SK-N-SH (cell line): ENCODE results near the gene CYB561A3. TPM values are rescaled to one million over a fixed set of nuclear protein-coding genes. Genes with fewer than 3 reads are reported as not detected.

Experiments used
- CTCF ChIA-PET: fragments of 300-600, 350-600 bp; formaldehyde crosslinking; extraction: SDS; loops from one replicate; lab custom pipeline; 2021; lab: Yijun Ruan, JAX
- POLR2A ChIA-PET: fragments of 350-600 bp; sonication (Branson Sonifier 250); formaldehyde crosslinking; extraction: SDS; loops from one replicate; lab custom pipeline; 2020; ENCODE audit warnings: antibody characterized with exemption, inconsistent platforms; lab: Yijun Ruan, JAX
- DNase-seq: peaks from one replicate; pipeline ENCODE4 v3.0.0; 2012
- H2AFZ ChIP-seq: fragments of 200-600 bp; sonication (generic); 2 replicates; pipeline ENCODE4 v1.8.1; 2016; ENCODE audit warnings: antibody characterized with exemption, mild to moderate bottlenecking, low read depth
- H3F3A ChIP-seq: fragments of 200-600 bp; sonication (generic); replicated peaks from 2 replicates; pipeline ENCODE3; 2016; ENCODE audit warnings: antibody characterized with exemption, mild to moderate bottlenecking; ENCODE audit not compliant: insufficient read depth
- H3K27ac ChIP-seq, 2 experiments: fragments of 200-500 bp in 1 of 2; fragments of 200-600 bp in 1 of 2; sonication (Bioruptor generic) in 1 of 2; sonication (generic), shearing (Covaris generic) in 1 of 2; 2 replicates each; pipeline versions ENCODE4 v1.5.1 to v1.6.1; 2014 to 2016; ENCODE audit warnings: low read depth in 2 of 2, inconsistent platforms in 1 of 2, low read length in 1 of 2, mild to moderate bottlenecking in 1 of 2, mixed read lengths in 1 of 2
- H3K27me3 ChIP-seq: fragments of 200-600 bp; sonication (generic), shearing (Covaris generic); 2 replicates; pipeline ENCODE4 v1.6.1; 2016; ENCODE audit warnings: mixed run types; ENCODE audit not compliant: insufficient read depth
- H3K36me3 ChIP-seq, 2 experiments: fragments of 200-500 bp in 1 of 2; fragments of 200-600 bp in 1 of 2; sonication (Bioruptor generic) in 1 of 2; sonication (generic) in 1 of 2; replicated peaks in 1 of 2; 2 replicates each; pipeline versions ENCODE3 to v1.5.1; 2014 to 2016; ENCODE audit warnings: low read length in 1 of 2, mild to moderate bottlenecking in 1 of 2; ENCODE audit not compliant: insufficient read depth in 2 of 2, control insufficient read depth in 1 of 2
- H3K4me1 ChIP-seq, 2 experiments: fragments of 200-500 bp in 1 of 2; fragments of 200-600 bp in 1 of 2; sonication (Bioruptor generic) in 1 of 2; sonication (generic), shearing (Covaris generic) in 1 of 2; 2 replicates each; pipeline versions ENCODE4 v1.5.1 to v1.6.1; 2014 to 2016; ENCODE audit warnings: low read depth in 1 of 2, low read length in 1 of 2, mixed run types in 1 of 2; ENCODE audit not compliant: insufficient read depth in 2 of 2, control insufficient read depth in 1 of 2
- H3K4me2 ChIP-seq: fragments of 200-600 bp; sonication (generic), shearing (Covaris generic); 2 replicates; pipeline ENCODE4 v1.6.1; 2017; ENCODE audit warnings: mixed run types
- H3K4me3 ChIP-seq, 2 experiments: fragments of 200-500 bp in 1 of 2; fragments of 200-600 bp in 1 of 2; sonication (Bioruptor generic) in 1 of 2; sonication (generic), shearing (Covaris generic) in 1 of 2; 2 replicates each; pipeline versions ENCODE4 v1.5.1 to v1.8.1; 2014 to 2016; ENCODE audit warnings: low read depth in 2 of 2, inconsistent platforms in 1 of 2, low read length in 1 of 2, mild to moderate bottlenecking in 1 of 2, mixed read lengths in 1 of 2, moderate library complexity in 1 of 2
- H3K79me2 ChIP-seq: fragments of 200-600 bp; sonication (generic); 2 replicates; pipeline ENCODE4 v1.8.1; 2017; ENCODE audit warnings: mild to moderate bottlenecking; ENCODE audit not compliant: insufficient read depth
- H3K9ac ChIP-seq: fragments of 200-600 bp; sonication (generic); 2 replicates; pipeline ENCODE4 v1.6.1; 2017; ENCODE audit warnings: mixed run types
- H3K9me2 ChIP-seq: fragments of 200-600 bp; sonication (generic); 2 replicates; pipeline ENCODE4 v1.6.1; 2017; ENCODE audit warnings: mixed run types
- H3K9me3 ChIP-seq: fragments of 200-600 bp; sonication (generic); 2 replicates; pipeline ENCODE4 v1.6.1; 2017; ENCODE audit warnings: mixed run types, mild to moderate bottlenecking, moderate library complexity
- H4K20me1 ChIP-seq: fragments of 200-600 bp; sonication (generic); 2 replicates; pipeline ENCODE4 v1.6.1; 2017; ENCODE audit warnings: mild to moderate bottlenecking, mixed run types; ENCODE audit not compliant: insufficient read depth
- ELF1 ChIP-seq: IDR thresholded peaks from 2 replicates; pipeline ENCODE4 v1.4.0; 2012
- FOSL2 ChIP-seq: IDR thresholded peaks from 2 replicates; pipeline ENCODE4 v1.4.0; 2012; ENCODE audit warnings: low read depth, mild to moderate bottlenecking, moderate library complexity, borderline replicate concordance
- FOXJ3 ChIP-seq: sonication (generic); formaldehyde crosslinking; IDR thresholded peaks from 2 replicates; pipeline ENCODE4 v1.5.1; 2020; ENCODE audit warnings: mild to moderate bottlenecking, missing genetic modification reagents
- GABPA ChIP-seq: IDR thresholded peaks from 2 replicates; pipeline ENCODE4 v1.4.0; 2012; ENCODE audit warnings: low read depth, mild to moderate bottlenecking
- IRF3 ChIP-seq: fragments of 150-350 bp; IDR thresholded peaks from 2 replicates; pipeline ENCODE4 v1.6.1; 2016; ENCODE audit warnings: mild to moderate bottlenecking, low read depth, low read length
- MEF2A ChIP-seq: IDR thresholded peaks from 2 replicates; pipeline ENCODE4 v1.4.0; 2012; ENCODE audit warnings: low read depth, borderline replicate concordance
- NFIC ChIP-seq: IDR thresholded peaks from 2 replicates; pipeline ENCODE4 v1.4.0; 2012; ENCODE audit warnings: borderline replicate concordance
- RAD21 ChIP-seq: IDR thresholded peaks from 2 replicates; pipeline ENCODE4 v1.6.1; 2012; ENCODE audit warnings: mild to moderate bottlenecking, low read length
- RCOR1 ChIP-seq: fragments of 150-350 bp; IDR thresholded peaks from 2 replicates; pipeline ENCODE4 v1.6.1; 2017; ENCODE audit warnings: antibody characterized with exemption, low read length
- RFX5 ChIP-seq: IDR thresholded peaks from 2 replicates; pipeline ENCODE4 v1.6.1; 2012; ENCODE audit warnings: mild to moderate bottlenecking, improper control_type of control experiment, low read length
- USF2 ChIP-seq: fragments of 150-350 bp; IDR thresholded peaks from 2 replicates; pipeline ENCODE4 v1.6.1; 2017; ENCODE audit warnings: antibody characterized with exemption, low read length, low read depth, borderline replicate concordance
- WGBS: methylation state at CpG from one replicate; pipeline ENCODE4 v1.1.6; 2017; ENCODE audit warnings: low lambda C conversion rate; 5-methylcytosine and 5-hydroxymethylcytosine counted together
- polyA plus RNA-seq, 3 experiments: library from polyadenylated mRNA; depleted of rRNA; stranded (reverse); fragments of >200 nt; gene quantifications; 2 replicates each; pipeline ENCODE4 v1.2.3, GENCODE V29; 2012
- TF ChIP-seq, protein P1 (sequence below): fragments of 200-600 bp; sonication (generic); IDR thresholded peaks from 2 replicates; pipeline ENCODE4 v1.6.1; 2017; ENCODE audit warnings: antibody characterized with exemption, mild to moderate bottlenecking, moderate library complexity

CYB561A3 gene
- polyA plus RNA-seq, 1 of the 3 experiments (the other 2 are of a cell fraction) = 76.4 TPM

DNA sequence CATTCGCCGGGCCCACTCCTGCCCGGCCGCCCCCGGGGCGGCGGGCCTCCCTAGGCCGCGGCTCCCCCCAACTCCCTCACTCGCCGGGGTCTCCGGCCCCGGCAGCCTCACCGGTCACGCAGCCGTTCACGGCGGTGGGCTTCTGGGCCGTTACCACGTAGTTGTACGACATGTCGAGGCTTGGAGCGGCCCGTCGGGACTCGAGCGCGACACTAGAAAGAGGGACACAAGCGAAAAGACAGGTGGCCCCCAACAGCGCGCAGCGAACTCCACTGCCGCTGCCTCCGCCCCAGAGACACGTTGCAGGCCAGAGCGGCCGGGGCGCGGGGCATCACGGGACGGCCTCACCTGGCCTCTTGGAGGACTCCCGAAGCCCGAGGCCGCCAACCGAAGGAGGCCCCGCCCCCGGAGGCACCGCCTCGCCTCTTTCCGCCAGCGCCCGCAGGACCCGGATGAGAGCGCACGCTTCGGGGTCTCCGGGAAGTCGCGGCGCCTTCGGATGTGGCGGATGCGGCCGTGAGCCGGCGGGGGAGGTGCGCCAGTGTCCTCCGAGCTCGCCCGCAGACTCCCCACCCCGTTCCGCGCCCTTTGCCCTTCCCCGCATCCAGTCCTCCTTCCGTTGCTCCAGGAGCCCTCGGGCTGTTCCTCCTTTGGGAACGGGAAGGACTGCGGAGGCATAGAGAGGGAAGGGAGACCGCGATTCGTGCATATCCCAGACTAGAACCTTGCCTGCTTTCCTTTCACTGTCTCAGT is 28.7 kb downstream of the CYB561A3 start, which contains the start of the genes DDB1 and TKFC (continued):
- TF ChIP-seq IRF3 = no peak
- no peak for TF ChIP-seq FOSL2
- no peak for TF ChIP-seq NFIC
- TF ChIP-seq MEF2A = no peak
- TF ChIP-seq, protein P1, sequence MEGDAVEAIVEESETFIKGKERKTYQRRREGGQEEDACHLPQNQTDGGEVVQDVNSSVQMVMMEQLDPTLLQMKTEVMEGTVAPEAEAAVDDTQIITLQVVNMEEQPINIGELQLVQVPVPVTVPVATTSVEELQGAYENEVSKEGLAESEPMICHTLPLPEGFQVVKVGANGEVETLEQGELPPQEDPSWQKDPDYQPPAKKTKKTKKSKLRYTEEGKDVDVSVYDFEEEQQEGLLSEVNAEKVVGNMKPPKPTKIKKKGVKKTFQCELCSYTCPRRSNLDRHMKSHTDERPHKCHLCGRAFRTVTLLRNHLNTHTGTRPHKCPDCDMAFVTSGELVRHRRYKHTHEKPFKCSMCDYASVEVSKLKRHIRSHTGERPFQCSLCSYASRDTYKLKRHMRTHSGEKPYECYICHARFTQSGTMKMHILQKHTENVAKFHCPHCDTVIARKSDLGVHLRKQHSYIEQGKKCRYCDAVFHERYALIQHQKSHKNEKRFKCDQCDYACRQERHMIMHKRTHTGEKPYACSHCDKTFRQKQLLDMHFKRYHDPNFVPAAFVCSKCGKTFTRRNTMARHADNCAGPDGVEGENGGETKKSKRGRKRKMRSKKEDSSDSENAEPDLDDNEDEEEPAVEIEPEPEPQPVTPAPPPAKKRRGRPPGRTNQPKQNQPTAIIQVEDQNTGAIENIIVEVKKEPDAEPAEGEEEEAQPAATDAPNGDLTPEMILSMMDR = no peak
- peak; percentile 59 for TF ChIP-seq ELF1
- TF ChIP-seq GABPA = peak; percentile 71
- no peak for TF ChIP-seq USF2
- TF ChIP-seq RCOR1 = no peak
- no peak for TF ChIP-seq RFX5
- TF ChIP-seq, all 33 proteins: peak for 12

DNA sequence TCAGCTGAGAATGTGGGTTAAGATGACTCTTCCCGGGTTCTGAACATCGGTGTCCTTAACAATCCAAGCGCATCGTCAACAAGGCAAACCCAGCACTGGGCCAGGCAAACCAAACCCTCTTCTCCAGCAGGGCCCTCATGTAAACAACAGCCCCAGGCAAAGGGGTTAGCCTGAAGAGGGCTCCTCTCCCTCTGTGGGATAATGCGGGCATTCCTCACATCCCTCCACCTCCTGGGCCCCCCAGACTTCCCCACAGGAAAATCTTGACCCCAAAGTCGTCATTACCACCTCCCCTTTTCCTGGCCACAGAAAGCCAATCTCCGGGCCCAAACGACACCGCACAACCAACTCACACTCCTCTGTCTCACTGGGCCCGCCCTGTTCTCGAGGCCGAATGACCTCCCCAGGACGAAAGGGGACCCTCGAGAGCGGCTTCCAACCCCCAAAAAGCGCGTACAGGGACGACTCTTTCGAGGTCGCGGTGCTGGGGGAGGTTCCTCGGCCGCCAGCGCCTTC is 29.3 kb downstream of the CYB561A3 start:
- H3K36me3 ChIP-seq = peaks cover 22 to 23% of the 10 kb centered on the region in 2 experiments
- H3F3A ChIP-seq = peaks cover 9% of the 10 kb centered on the region
- WGBS = 0% methylated on average over 23 of the region's 24 CpGs
- no peaks in the 10 kb centered on the region for H3K9me2 ChIP-seq
- peak overlapping the region; percentile 96 for H3K4me2 ChIP-seq
- peak overlapping the region; percentile 84; the same call in 1 of the 2 replicates for H2AFZ ChIP-seq
- H3K9ac ChIP-seq = peak overlapping the region; percentile 99
- peaks cover 31% of the 10 kb centered on the region for H4K20me1 ChIP-seq
- POLR2A ChIA-PET = interaction anchor here (1.0 kb wide), 1 partner anchor 30 kb away, joined by 6 read pairs; the partner anchor contains the start of gene TMEM138
- TF ChIP-seq FOXJ3 = no peak
- TF ChIP-seq, protein P1 = no peak
- no peak for TF ChIP-seq RAD21
- TF ChIP-seq IRF3 = no peak
- no peak for TF ChIP-seq RCOR1
- TF ChIP-seq NFIC = no peak
- TF ChIP-seq ELF1 = no peak
- peaks cover 26 to 40% of the 10 kb centered on the region in 2 experiments for H3K4me1 ChIP-seq
- H3K4me3 ChIP-seq = peak overlapping the region; percentile 92 to 93
- peaks cover 56% of the 10 kb centered on the region for H3K79me2 ChIP-seq
- H3K27ac ChIP-seq = peak overlapping the region; percentile 72 to 74
- no peaks in the 10 kb centered on the region for H3K9me3 ChIP-seq
- CTCF ChIA-PET = interaction anchor here (1.5 kb wide), 1 partner anchor 53 kb away, joined by 13 read pairs; no protein-coding TSS in a partner anchor
- peak; percentile 51 for DNase-seq
- no peaks in the 10 kb centered on the region for H3K27me3 ChIP-seq
